Omental fat pad (tissue), 4 donors: ENCODE measurements around the gene FZD8. TPM values are rescaled to one million over a fixed set of nuclear protein-coding genes. Genes with fewer than 3 reads are reported as not detected.

Source experiments
- ATAC-seq: fragments of 150-250 bp; one replicate; pipeline ENCODE4 v1.9.1; 2016; ENCODE audit warnings: mild to moderate bottlenecking, moderate library complexity; ENCODE audit not compliant: low FRiP score
- DNase-seq: peaks from one replicate; pipeline ENCODE4 v3.0.0-alpha.2; 2019; ENCODE audit warnings: low spot score
- total RNA-seq, 4 donors: library from RNA; depleted of rRNA; stranded (reverse); fragments of >200 nt; gene quantifications; one replicate each; pipeline ENCODE4 v1.1.0, GENCODE V29; 2016
- TF ChIP-seq, protein P1 (sequence below), 3 donors: fragments of 450-650 bp; IDR thresholded peaks; one replicate each; pipeline ENCODE4 v1.5.1; 2016 to 2017; ENCODE audit warnings: antibody characterized with exemption in 3 of 3, mild to moderate bottlenecking in 3 of 3, moderate library complexity in 2 of 3

The FZD8 gene
- total RNA-seq, 4 donors from 2014 or later: 3.8 to 7.1 (median 5.1) TPM

DNA sequence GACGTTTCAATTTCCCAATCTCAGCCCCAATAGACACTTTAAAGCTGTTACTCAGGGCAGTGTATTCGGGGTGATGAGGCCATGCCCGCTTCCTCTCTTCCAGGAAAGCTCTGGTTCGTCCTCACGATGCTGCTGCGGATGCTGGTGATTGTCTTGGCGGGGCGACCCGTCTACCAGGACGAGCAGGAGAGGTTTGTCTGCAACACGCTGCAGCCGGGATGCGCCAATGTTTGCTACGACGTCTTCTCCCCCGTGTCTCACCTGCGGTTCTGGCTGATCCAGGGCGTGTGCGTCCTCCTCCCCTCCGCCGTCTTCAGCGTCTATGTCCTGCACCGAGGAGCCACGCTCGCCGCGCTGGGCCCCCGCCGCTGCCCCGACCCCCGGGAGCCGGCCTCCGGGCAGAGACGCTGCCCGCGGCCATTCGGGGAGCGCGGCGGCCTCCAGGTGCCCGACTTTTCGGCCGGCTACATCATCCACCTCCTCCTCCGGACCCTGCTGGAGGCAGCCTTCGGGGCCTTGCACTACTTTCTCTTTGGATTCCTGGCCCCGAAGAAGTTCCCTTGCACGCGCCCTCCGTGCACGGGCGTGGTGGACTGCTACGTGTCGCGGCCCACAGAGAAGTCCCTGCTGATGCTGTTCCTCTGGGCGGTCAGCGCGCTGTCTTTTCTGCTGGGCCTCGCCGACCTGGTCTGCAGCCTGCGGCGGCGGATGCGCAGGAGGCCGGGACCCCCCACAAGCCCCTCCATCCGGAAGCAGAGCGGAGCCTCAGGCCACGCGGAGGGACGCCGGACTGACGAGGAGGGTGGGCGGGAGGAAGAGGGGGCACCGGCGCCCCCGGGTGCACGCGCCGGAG is 34.4 kb downstream of the FZD8 start:
- TF ChIP-seq, protein P1, sequence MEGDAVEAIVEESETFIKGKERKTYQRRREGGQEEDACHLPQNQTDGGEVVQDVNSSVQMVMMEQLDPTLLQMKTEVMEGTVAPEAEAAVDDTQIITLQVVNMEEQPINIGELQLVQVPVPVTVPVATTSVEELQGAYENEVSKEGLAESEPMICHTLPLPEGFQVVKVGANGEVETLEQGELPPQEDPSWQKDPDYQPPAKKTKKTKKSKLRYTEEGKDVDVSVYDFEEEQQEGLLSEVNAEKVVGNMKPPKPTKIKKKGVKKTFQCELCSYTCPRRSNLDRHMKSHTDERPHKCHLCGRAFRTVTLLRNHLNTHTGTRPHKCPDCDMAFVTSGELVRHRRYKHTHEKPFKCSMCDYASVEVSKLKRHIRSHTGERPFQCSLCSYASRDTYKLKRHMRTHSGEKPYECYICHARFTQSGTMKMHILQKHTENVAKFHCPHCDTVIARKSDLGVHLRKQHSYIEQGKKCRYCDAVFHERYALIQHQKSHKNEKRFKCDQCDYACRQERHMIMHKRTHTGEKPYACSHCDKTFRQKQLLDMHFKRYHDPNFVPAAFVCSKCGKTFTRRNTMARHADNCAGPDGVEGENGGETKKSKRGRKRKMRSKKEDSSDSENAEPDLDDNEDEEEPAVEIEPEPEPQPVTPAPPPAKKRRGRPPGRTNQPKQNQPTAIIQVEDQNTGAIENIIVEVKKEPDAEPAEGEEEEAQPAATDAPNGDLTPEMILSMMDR (IDR thresholded peaks at IDR 0.05): no peak
- DNase-seq (no peak), ATAC-seq (peak; percentile 41)

DNA sequence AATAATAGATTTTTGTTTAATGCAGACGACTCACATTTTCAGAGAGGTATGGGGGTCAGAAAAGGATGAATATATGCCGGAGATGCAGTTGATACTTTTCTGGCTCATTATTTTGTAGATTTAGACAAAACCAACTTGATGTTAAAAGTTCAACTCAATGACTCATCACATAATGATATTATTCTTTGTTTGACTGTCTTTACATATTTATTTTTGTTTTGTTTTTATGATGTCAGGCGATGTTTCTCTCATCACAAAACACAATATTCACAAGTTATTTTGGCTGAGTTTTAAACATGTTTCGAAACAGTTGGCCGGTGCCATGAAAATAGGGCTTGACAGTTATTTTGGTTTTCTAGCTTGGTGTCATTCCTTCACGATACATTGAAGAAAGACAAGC is 35.7 kb downstream of the FZD8 start:
- ATAC-seq (no peak), DNase-seq (no peak)
- TF ChIP-seq, protein P1 (IDR thresholded peaks at IDR 0.05): no peak

DNA sequence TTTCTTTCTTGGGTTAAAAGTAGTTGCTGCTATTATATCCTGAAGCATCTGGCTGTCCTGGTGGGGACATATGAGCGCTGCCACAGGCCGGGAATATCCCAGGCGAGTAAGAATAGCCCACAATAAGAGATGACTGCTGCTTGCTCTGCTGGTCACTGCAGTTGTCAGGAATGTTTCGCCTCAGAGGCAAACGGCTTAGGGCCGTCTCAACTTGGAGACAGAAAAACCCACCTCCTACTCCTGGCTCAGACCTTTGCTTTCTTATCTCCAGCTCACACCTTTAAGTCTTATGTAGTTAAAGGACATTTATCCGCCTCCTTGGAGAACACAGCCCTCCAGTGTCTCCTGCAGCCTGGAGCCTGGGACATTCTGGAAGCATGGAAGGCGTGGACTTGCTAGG is 36.9 kb downstream of the FZD8 start, which contains the start of gene GJD4:
GJD4 (plus strand) TSS at position 151 of the 400 bp plus-strand sequence; CDS start at position 378, 227 bp downstream.
- no peak for DNase-seq
- ATAC-seq: no peak
- TF ChIP-seq, protein P1 (IDR thresholded peaks at IDR 0.05): no peak

DNA sequence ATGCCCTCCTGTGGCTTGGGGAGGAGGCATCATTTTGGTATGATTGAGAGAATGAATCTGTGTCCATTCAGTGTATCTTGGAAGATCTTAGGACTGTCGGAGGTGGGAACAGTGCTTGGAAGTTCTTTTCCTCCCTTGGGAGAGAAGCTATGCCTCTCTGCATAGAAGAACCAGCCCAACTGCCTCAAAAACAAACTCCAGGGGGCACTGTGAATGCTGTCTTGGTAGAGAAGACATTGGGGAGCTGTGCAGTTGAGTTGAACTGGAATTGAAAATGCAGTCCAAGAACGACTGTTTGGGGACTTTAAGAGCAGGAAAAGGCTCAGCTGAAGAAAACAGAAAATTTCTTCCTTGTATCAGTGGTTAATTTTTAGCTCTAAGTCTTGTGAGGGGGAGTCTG is 41.9 kb downstream of the FZD8 start:
- ATAC-seq: no peak
- no peak for DNase-seq
- TF ChIP-seq, protein P1 (IDR thresholded peaks at IDR 0.05): no peak

DNA sequence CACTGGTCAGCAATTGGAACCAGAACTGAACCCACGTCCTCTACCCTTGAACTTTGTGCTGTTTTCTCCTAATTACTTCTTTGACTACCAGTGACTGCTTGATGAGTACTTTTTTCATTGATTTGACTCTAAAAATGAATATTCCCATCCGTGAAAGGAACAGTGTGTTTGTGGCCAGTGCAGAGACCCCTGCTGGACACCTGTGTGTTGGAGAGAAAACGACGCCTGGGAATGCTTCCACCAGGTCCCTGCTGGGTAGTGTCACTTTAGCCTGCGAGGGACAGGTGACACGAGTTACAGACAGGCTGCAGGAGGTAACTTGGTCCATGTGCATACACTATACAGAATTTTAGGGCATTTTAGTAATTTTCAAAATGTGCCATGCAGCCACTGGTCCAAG is 43.7 kb downstream of the FZD8 start:
- no peak for DNase-seq
- ATAC-seq: no peak
- TF ChIP-seq, protein P1 (IDR thresholded peaks at IDR 0.05): no peak

DNA sequence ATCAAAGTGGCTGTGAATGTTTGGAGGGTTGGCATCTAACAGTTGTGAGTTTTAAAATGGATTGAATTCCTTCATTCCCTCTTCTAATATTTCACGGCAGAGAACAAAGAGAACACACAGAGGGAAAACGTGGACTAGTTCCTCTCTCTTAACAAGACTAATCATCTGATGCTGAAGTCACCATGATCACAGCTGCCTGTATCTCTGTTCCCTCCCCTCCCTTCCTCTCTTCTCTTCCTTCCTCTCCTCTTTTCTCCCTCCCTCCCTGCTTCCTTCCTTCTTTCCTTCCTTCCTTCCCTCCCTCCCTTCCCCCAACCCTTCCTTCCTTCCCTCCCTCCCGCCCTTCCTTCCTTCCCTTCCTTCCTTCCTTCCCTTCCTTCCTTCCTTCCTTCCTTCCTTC is 47.0 kb downstream of the FZD8 start:
- ATAC-seq: no peak
- TF ChIP-seq, protein P1 (IDR thresholded peaks at IDR 0.05): no peak

More for the DNA sequence above, 47.0 kb downstream of the FZD8 start:
- no peak for DNase-seq
